Measurements from ENCODE around the gene KLHL1. TPM values are rescaled to one million over a fixed set of nuclear protein-coding genes. Genes with fewer than 3 reads are reported as not detected.
A peak's percentile ranks its signal among the peaks of the same experiment; 100 is the strongest.

KLHL1 gene
- total RNA-seq, 2 donors from 2014 or later, result 0.15 TPM; not detected in 1

GRCh38 chr13:69690999-69691398, 417.3 kb downstream of the KLHL1 start:
- TF ChIP-seq CTCF (conservative IDR thresholded peaks at IDR 0.05), result no peak
- no peak overlapping the region for H3K27ac ChIP-seq (ENCODE audit: low read depth, low read length)
- Mint-ChIP-seq H3K27ac (no peak overlapping the region), H3K4me3 (no peak overlapping the region), H3K9me3 (no peaks in the 10 kb centered on the region), H3K27me3 (ENCODE audit: insufficient read depth) (no peaks in the 10 kb centered on the region), H3K36me3 (ENCODE audit: low read depth) (no peaks in the 10 kb centered on the region), H3K4me1 (peaks cover 6% of the 10 kb centered on the region)
- no peak overlapping the region for H3K4me3 ChIP-seq (ENCODE audit: low read length)
- H3K9ac ChIP-seq (ENCODE audit: extremely low read depth, low read length, poor library complexity, severe bottlenecking), result no peak overlapping the region
- H3K27me3 ChIP-seq (ENCODE audit: control insufficient read depth, insufficient read depth, low read length, poor library complexity, severe bottlenecking), result no peaks in the 10 kb centered on the region
- DNase-seq, result no peak
- 60% methylated on average over 3 of the region's 3 CpGs; no CpG with 5 or more reads in 1 of the 2 experiments for WGBS, 2 experiments (ENCODE audit: insufficient coverage in 1 of 2, insufficient read length in 1 of 2)
- H3K9me3 ChIP-seq (ENCODE audit: control insufficient read depth, low read length), result peaks cover 4% of the 10 kb centered on the region
- H3K36me3 ChIP-seq (ENCODE audit: control insufficient read depth, insufficient read depth, low read length), result no peaks in the 10 kb centered on the region
- H3K4me1 ChIP-seq (ENCODE audit: control insufficient read depth, insufficient read depth, low read length), result peaks cover 6% of the 10 kb centered on the region

GRCh38 chr13:69683921-69684686, 424.1 kb downstream of the KLHL1 start:
- 85 to 87% methylated on average over 3 of the region's 3 CpGs for WGBS, 2 experiments (ENCODE audit: insufficient coverage in 1 of 2, insufficient read length in 1 of 2)
- peaks cover 5% of the 10 kb centered on the region for H3K4me1 Mint-ChIP-seq

GRCh38 chr13:69681722-69682121, 426.5 kb downstream of the KLHL1 start:
- H3K4me3 Mint-ChIP-seq, result no peak overlapping the region
- WGBS, 2 experiments (ENCODE audit: insufficient coverage in 1 of 2, insufficient read length in 1 of 2), result 80% methylated on average over 2 of the region's 3 CpGs; no CpG with 5 or more reads in 1 of the 2 experiments
- no peaks in the 10 kb centered on the region for H3K36me3 ChIP-seq (ENCODE audit: control insufficient read depth, insufficient read depth, low read length)
- H3K4me1 ChIP-seq (ENCODE audit: control insufficient read depth, insufficient read depth, low read length), result no peaks in the 10 kb centered on the region
- no peak for TF ChIP-seq CTCF (conservative IDR thresholded peaks at IDR 0.05)
- H3K9me3 Mint-ChIP-seq, result peaks cover 7% of the 10 kb centered on the region
- H3K9me3 ChIP-seq (ENCODE audit: control insufficient read depth, low read length), result no peaks in the 10 kb centered on the region
- no peak overlapping the region for H3K9ac ChIP-seq (ENCODE audit: extremely low read depth, low read length, poor library complexity, severe bottlenecking)
- no peak for DNase-seq
- H3K36me3 Mint-ChIP-seq (ENCODE audit: low read depth), result no peaks in the 10 kb centered on the region
- H3K27me3 Mint-ChIP-seq (ENCODE audit: insufficient read depth), result no peaks in the 10 kb centered on the region
- H3K4me3 ChIP-seq (ENCODE audit: low read length), result no peak overlapping the region
- H3K4me1 Mint-ChIP-seq, result peaks cover 2% of the 10 kb centered on the region
- H3K27ac ChIP-seq (ENCODE audit: low read depth, low read length), result no peak overlapping the region
- no peaks in the 10 kb centered on the region for H3K27me3 ChIP-seq (ENCODE audit: control insufficient read depth, insufficient read depth, low read length, poor library complexity, severe bottlenecking)
- no peak overlapping the region for H3K27ac Mint-ChIP-seq

More at GRCh38 chr13:69683921-69684686, 424.1 kb downstream of the KLHL1 start:
- H3K36me3 Mint-ChIP-seq (ENCODE audit: low read depth), result no peaks in the 10 kb centered on the region
- peak; percentile 40 for DNase-seq
- Histone ChIP-seq H3K9ac (ENCODE audit: extremely low read depth, low read length, poor library complexity, severe bottlenecking) (no peak overlapping the region), H3K36me3 (ENCODE audit: control insufficient read depth, insufficient read depth, low read length) (no peaks in the 10 kb centered on the region), H3K4me3 (ENCODE audit: low read length) (no peak overlapping the region), H3K27me3 (ENCODE audit: control insufficient read depth, insufficient read depth, low read length, poor library complexity, severe bottlenecking) (no peaks in the 10 kb centered on the region), H3K9me3 (ENCODE audit: control insufficient read depth, low read length) (no peaks in the 10 kb centered on the region), H3K27ac (ENCODE audit: low read depth, low read length) (peak overlapping the region; percentile 52), H3K4me1 (ENCODE audit: control insufficient read depth, insufficient read depth, low read length) (peaks cover 4% of the 10 kb centered on the region)
- no peak overlapping the region for H3K27ac Mint-ChIP-seq
- no peaks in the 10 kb centered on the region for H3K27me3 Mint-ChIP-seq (ENCODE audit: insufficient read depth)
- no peak for TF ChIP-seq CTCF (conservative IDR thresholded peaks at IDR 0.05)
- peaks cover 5% of the 10 kb centered on the region for H3K9me3 Mint-ChIP-seq
- no peak overlapping the region for H3K4me3 Mint-ChIP-seq

Data from endodermal cell (in vitro differentiated cells).